IPS-20b (cell line): ENCODE measurements around the gene LTBP2.

ENCODE experiments used
- H3K27ac ChIP-seq: one replicate; pipeline ENCODE4 v1.5.1; 2013; ENCODE audit warnings: low read length
- H3K27me3 ChIP-seq: 2 replicates; pipeline ENCODE4 v1.6.1; 2013; ENCODE audit warnings: mild to moderate bottlenecking, low read length, inconsistent platforms; ENCODE audit not compliant: insufficient read depth
- H3K36me3 ChIP-seq: 2 replicates; pipeline ENCODE4 v1.6.1; 2013; ENCODE audit warnings: low read depth, mild to moderate bottlenecking, inconsistent platforms, low read length, moderate library complexity; ENCODE audit not compliant: insufficient read depth
- H3K4me1 ChIP-seq: 2 replicates; pipeline ENCODE4 v1.6.1; 2013; ENCODE audit warnings: mild to moderate bottlenecking, control low read depth, inconsistent platforms, low read length, moderate library complexity; ENCODE audit not compliant: insufficient read depth
- H3K4me3 ChIP-seq: 2 replicates; pipeline ENCODE4 v1.5.1; 2013; ENCODE audit warnings: mild to moderate bottlenecking, low read length, inconsistent platforms
- H3K9ac ChIP-seq: 2 replicates; pipeline ENCODE4 v1.6.1; 2013; ENCODE audit warnings: low read depth, mild to moderate bottlenecking, inconsistent platforms, low read length, moderate library complexity
- H3K9me3 ChIP-seq: 2 replicates; pipeline ENCODE4 v1.6.1; 2013; ENCODE audit warnings: mild to moderate bottlenecking, low read depth, low read length, inconsistent platforms; ENCODE audit not compliant: insufficient read depth

LTBP2 gene

DNA sequence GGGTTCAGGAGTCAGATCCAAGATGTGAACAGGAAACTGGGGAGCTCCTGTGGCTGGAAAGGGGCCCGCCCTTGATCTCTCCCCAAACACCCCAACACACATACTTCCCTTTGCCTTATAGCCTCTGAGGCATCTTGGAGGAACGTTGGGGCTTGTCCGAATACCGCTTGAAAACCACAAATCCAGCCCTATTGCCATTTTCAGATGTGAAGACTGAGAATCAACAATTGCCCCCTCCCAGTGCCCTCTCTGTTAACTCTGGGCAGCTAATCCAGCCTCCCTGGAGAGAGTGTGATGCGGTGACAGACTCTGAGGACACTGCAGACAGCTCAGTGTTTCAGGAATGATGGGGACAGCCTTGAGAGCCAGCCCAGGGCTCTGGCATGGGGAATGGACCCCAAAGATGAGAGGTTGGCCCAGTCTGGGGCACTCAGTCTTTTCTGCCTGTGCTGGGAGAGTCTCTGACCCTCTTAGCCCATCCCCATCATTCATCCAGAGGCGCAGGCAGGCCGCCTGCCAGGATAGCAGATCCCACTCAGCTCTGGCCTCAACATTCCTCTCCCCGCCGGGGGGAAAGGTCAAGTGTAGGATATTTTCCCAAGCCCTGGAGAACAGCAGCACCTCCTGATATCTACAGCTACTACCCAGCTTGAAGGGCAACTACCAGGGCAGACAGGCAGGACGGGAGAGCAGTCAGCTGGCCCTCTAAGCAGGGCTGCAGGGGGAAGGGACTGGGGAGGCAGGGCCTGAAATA lies 24.6 kb upstream of the LTBP2 start:
- no peaks in the 10 kb centered on the region for H3K9me3 ChIP-seq
- H3K27me3 ChIP-seq, result no peaks in the 10 kb centered on the region
- no peak overlapping the region for H3K4me3 ChIP-seq
- peaks cover 5% of the 10 kb centered on the region; the same call in 1 of the 2 replicates for H3K4me1 ChIP-seq
- no peaks in the 10 kb centered on the region for H3K36me3 ChIP-seq
- H3K27ac ChIP-seq, result no peak overlapping the region
- H3K9ac ChIP-seq, result no peak overlapping the region

DNA sequence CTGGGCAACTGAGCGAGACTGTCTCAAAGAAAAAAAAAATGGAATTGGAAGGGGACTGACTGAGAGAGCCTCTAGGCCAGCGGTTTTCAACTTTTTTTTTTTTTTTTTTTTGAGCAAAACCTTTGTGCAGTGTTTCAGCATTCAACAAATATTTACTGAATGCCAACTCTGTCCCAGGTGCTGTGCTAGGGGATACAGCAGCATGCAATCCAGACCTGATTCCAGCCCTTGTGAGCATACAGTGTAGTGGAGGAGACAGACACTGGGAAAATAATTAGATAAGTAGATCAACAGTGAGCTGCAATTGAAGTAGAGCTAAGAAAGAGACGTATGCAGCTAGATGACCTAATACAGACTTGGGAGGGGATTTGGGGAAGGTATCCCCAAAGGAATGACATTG lies 23.8 kb upstream of the LTBP2 start:
- no peak overlapping the region for H3K9ac ChIP-seq
- no peaks in the 10 kb centered on the region for H3K36me3 ChIP-seq
- no peaks in the 10 kb centered on the region for H3K9me3 ChIP-seq
- no peaks in the 10 kb centered on the region for H3K27me3 ChIP-seq
- no peak overlapping the region for H3K27ac ChIP-seq
- no peak overlapping the region for H3K4me3 ChIP-seq
- peaks cover 10% of the 10 kb centered on the region; the same call in 1 of the 2 replicates for H3K4me1 ChIP-seq

DNA sequence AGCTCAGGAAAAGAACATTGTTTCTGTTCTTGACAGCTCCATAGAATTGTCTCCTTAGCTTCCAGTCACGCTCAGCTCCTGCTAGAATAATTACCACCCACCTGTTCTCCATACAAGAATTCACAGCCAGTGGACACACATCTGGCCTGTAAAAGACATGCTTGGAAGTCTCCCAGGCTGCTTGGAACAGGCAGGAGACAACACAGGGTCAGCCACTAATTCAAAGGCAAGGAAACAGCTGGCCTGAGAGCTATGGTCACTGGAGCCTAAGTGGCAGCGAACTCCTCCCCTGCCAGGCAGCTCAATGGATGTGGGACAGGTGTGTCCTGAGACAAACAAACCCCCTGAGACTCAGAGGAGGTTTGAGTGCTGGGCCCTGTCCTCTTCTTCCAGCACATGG lies 22.9 kb upstream of the LTBP2 start:
- H3K9me3 ChIP-seq, result no peaks in the 10 kb centered on the region
- peaks cover 10% of the 10 kb centered on the region; the same call in 1 of the 2 replicates for H3K4me1 ChIP-seq
- H3K9ac ChIP-seq, result no peak overlapping the region
- no peaks in the 10 kb centered on the region for H3K27me3 ChIP-seq
- H3K4me3 ChIP-seq, result no peak overlapping the region
- H3K36me3 ChIP-seq, result no peaks in the 10 kb centered on the region
- H3K27ac ChIP-seq, result no peak overlapping the region

DNA sequence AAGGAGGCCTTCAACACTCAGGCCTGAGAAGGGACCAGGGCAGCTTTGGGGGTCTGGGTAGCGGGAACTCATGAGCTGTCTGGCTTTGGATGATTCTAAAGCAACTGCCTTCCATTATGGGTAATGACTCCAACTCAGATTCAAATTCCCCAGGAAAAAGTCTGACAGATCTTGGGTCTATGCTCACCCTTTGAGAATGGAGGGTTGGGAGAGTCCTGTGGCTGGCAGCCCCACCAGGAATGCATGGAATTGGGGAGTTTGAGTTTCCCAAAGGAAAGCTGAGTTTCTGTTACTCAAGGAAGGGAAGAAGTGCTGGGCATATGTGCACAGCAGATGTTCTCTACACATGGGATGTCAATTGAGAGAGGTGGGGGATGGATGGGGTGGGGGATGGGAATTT lies 22.4 kb upstream of the LTBP2 start:
- Histone ChIP-seq H3K4me3 (no peak overlapping the region), H3K36me3 (no peaks in the 10 kb centered on the region), H3K27me3 (no peaks in the 10 kb centered on the region), H3K27ac (no peak overlapping the region), H3K9me3 (no peaks in the 10 kb centered on the region), H3K4me1 (peaks cover 10% of the 10 kb centered on the region; the same call in 1 of the 2 replicates), H3K9ac (no peak overlapping the region)

DNA sequence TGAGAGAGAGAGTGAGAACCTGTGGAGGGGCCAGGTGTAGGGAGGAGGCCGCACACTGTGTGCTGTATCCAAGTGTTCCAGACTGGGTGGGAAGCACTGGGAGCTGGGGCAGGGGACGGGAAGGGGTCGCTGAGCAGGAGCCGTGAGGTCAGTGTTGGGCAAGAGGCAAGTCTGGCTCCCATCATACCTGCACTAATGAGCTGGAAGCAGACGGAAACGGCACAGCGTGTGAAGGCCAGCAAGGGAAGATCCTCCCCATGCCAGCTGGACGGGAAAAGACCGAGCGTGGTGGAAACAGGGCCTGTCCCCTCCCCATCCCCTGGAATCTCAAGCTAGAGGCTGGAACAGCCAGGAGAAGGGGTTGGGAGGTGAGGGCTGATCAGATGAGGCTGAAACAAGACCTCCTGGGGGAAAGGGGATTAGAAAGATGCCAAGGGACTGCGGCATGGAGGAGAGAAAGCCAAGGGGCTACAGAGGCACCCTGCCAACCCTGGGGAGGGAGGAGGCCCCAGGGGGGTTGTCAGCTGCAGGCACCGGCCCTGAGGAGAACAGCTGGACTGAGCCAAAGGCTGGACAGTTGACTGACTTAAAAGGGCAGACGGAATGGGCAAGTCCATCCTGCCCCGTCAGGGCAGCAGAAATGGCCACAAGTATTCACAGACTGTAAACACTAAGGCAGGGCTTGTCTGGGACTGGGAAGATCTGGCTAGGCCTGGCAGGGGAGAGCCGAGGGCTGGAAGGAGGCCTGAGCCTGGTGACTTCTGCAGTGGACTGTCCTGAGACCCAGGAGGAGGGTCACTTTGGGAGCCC lies 19.0 kb upstream of the LTBP2 start:
- no peak overlapping the region for H3K27ac ChIP-seq
- H3K4me1 ChIP-seq, result peaks cover 10% of the 10 kb centered on the region; the same call in 1 of the 2 replicates
- no peaks in the 10 kb centered on the region for H3K9me3 ChIP-seq
- no peaks in the 10 kb centered on the region for H3K27me3 ChIP-seq
- H3K9ac ChIP-seq, result no peak overlapping the region
- H3K36me3 ChIP-seq, result no peaks in the 10 kb centered on the region
- H3K4me3 ChIP-seq, result no peak overlapping the region

DNA sequence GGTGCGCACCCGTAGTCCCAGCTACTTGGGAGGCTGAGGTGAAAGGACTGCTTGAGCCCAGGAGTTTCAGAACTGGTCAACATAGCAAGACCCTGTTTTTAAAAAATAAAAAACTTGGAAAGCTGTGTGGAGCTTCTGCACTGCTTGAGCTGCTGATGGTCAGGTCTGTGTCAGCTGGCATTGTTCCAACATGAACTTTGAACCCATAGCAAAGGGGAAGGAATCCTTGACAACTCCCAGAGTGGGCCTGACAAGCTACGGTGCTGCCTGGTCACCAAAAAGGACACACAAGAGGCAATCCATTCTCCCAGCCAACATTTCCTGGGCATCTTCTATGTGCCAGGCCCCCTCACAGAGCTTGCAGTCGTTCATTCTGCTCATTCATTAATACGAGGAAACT lies 16.4 kb upstream of the LTBP2 start:
- Histone ChIP-seq H3K27ac (no peak overlapping the region), H3K4me3 (no peak overlapping the region), H3K4me1 (peaks cover 10% of the 10 kb centered on the region; the same call in 1 of the 2 replicates), H3K9ac (no peak overlapping the region), H3K9me3 (no peaks in the 10 kb centered on the region), H3K27me3 (no peaks in the 10 kb centered on the region), H3K36me3 (no peaks in the 10 kb centered on the region)

DNA sequence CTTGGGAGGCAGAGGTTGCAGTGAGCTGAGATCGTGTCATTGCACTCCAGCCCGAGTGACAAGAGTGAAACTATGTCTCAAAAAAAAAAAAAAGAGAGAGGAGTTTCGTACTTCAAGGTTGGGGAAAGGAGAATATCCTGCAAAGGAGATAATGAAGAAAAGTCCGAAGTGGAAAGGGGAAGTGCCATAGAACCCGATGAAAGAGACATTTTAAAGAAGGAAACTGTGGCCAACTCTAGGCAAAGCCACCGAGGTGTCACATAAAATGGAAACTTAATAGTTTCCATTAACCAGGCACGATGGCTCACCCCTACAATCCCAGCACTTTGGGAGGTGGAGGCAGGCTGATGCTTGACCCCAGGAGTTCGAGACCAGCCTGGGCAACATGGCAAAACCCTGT lies 15.0 kb upstream of the LTBP2 start:
- H3K4me3 ChIP-seq, result no peak overlapping the region
- H3K9ac ChIP-seq, result no peak overlapping the region
- H3K9me3 ChIP-seq, result no peaks in the 10 kb centered on the region
- no peak overlapping the region for H3K27ac ChIP-seq
- H3K36me3 ChIP-seq, result no peaks in the 10 kb centered on the region
- no peaks in the 10 kb centered on the region for H3K27me3 ChIP-seq
- peaks cover 10% of the 10 kb centered on the region; the same call in 1 of the 2 replicates for H3K4me1 ChIP-seq

DNA sequence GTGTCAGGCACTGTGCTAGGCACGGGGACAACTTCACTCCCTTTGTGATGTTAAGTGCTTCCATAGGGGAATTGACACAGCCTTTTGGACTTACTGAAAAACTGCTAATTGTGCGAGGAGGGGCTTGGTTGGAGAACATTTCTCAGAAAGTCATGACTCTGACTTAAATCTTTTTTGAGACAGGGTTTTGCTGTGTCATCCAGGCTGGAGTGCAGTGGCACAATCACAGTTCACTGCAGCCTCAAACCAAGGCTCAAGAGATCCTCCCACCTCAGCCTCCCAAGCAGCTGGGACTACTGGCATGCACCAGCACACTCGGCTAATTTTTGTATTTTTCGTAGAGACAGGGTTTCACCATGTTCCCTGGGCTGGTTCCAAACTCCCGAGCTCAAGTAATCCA lies 10.2 kb upstream of the LTBP2 start:
- Histone ChIP-seq H3K27me3 (no peaks in the 10 kb centered on the region), H3K4me1 (peaks cover 9% of the 10 kb centered on the region; the same call in 1 of the 2 replicates), H3K9me3 (no peaks in the 10 kb centered on the region), H3K4me3 (no peak overlapping the region), H3K27ac (no peak overlapping the region), H3K9ac (no peak overlapping the region), H3K36me3 (no peaks in the 10 kb centered on the region)

DNA sequence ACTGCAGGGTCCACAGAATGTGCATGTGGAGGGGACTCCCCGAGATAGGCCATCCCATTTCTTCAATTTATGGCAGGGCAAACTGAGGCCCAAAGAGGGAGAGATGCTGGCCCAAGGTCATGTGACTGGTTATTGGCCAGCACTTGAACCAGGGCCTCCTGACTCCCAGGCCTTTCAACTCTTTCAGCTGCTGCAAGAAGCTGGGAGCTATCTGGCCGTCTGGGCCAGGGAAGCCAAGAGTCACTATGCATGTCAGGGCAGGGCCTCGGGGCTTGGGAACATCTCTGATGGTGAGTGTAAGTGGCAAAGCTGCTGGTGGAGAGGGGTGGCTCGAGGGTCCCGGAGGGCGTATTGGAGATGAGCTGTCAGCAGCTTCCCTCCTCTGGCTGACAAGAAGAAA lies 9.5 kb upstream of the LTBP2 start:
- no peaks in the 10 kb centered on the region for H3K9me3 ChIP-seq
- no peak overlapping the region for H3K27ac ChIP-seq
- no peak overlapping the region for H3K4me3 ChIP-seq
- H3K4me1 ChIP-seq, result peaks cover 14% of the 10 kb centered on the region
- no peaks in the 10 kb centered on the region for H3K36me3 ChIP-seq
- H3K9ac ChIP-seq, result no peak overlapping the region
- H3K27me3 ChIP-seq, result no peaks in the 10 kb centered on the region

DNA sequence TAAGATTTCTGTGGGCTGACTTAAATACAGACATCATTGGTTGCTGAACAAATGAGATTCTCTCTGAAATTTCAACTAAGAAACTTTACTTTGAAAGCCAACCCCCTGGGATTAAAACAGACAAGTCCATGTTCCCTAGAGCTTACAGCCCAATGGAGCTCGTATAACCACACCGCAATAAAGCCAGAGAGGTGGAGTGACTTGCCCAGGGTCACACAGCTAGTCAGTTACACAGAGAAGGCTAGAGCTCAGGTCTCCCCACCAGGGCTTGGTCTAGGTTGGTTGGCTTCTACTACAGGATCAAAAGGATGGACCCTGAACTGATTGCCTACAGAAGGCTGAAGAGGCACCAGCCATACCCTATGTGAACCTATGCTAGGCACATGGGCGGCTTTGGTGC lies 8.9 kb upstream of the LTBP2 start:
- Histone ChIP-seq H3K36me3 (no peaks in the 10 kb centered on the region), H3K27ac (no peak overlapping the region), H3K9me3 (no peaks in the 10 kb centered on the region), H3K9ac (no peak overlapping the region), H3K4me1 (peaks cover 16% of the 10 kb centered on the region), H3K4me3 (no peak overlapping the region), H3K27me3 (no peaks in the 10 kb centered on the region)

DNA sequence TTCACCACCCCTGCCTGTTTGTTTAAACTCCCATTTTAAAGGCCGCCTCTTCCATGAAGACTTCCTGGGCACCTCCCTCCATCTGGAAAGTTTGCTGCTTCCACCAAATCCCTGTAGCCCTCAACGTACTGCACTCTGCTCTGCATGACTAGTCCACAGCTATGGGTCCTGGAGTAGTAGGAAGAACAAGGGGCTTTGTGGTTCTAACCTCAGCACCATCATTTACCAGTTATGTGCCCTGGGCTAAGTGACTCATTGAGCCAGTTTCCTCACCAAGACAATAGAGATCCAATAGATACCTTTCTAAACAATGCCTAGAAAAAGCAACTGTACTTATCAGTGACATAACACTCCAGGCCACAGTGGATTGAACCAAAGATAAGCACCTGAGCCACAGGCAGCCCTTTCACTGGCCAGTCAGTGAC lies 8.5 kb upstream of the LTBP2 start:
- Histone ChIP-seq H3K9ac (no peak overlapping the region), H3K27me3 (no peaks in the 10 kb centered on the region), H3K4me3 (no peak overlapping the region), H3K27ac (no peak overlapping the region), H3K36me3 (no peaks in the 10 kb centered on the region), H3K9me3 (no peaks in the 10 kb centered on the region), H3K4me1 (peaks cover 16% of the 10 kb centered on the region)

DNA sequence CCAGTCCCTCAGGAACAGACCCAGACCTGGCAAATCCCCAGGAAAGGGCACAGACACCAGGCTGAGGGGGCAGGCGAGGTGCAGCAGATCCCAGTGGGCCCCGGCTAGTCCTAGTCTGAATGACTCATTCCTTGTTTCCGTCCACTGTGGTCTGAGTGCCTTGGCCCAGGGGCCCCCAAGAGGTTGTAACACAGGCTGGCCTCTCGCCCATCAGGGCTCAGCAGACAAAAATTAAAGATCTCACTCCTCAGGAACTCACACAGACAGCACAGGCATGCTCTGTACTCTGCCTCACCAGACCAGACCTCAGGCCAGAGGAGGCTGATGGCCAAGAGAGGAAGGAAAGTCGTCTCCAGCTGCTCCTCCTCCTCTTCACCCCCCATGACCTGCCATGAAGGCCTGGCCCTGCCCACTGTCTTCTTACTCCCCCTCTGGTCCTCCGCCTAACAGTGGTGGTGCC lies 7.7 kb upstream of the LTBP2 start:
- H3K27ac ChIP-seq, result no peak overlapping the region
- H3K9me3 ChIP-seq, result no peaks in the 10 kb centered on the region
- H3K4me1 ChIP-seq, result peaks cover 16% of the 10 kb centered on the region
- H3K36me3 ChIP-seq, result no peaks in the 10 kb centered on the region
- no peak overlapping the region for H3K4me3 ChIP-seq
- no peaks in the 10 kb centered on the region for H3K27me3 ChIP-seq
- H3K9ac ChIP-seq, result no peak overlapping the region
